Kidney (tissue), 14 donors: ENCODE data around the gene IL21R. TPM values are rescaled to one million over a fixed set of nuclear protein-coding genes. Genes with fewer than 3 reads are reported as not detected.

ENCODE experiments used
- DNase-seq, 5 donors: peaks; one replicate each; pipeline ENCODE4 v3.0.0-alpha.2; 2013 to 2020
- FAIRE-seq: peaks from 2 replicates; lab custom pipeline; 2012; peaks lifted over from hg19 to GRCh38; lab: Jason Lieb, UNC
- H3K27ac ChIP-seq, 2 donors: one replicate each; pipeline ENCODE4 v1.7.0; 2013; ENCODE audit warnings: low read depth in 2 of 2, low read length in 2 of 2, inconsistent platforms in 1 of 2
- H3K27me3 ChIP-seq: one replicate; pipeline ENCODE4 v1.7.1; 2013; ENCODE audit warnings: low read length, inconsistent platforms; ENCODE audit not compliant: control insufficient read depth, insufficient read depth
- H3K36me3 ChIP-seq, 3 donors: one replicate each; pipeline versions ENCODE4 v1.7.0 to v1.7.1; 2013; ENCODE audit warnings: low read length in 3 of 3, control low read depth in 1 of 3, inconsistent platforms in 1 of 3; ENCODE audit not compliant: insufficient read depth in 3 of 3, control insufficient read depth in 2 of 3
- H3K4me1 ChIP-seq, 3 donors: one replicate each; pipeline versions ENCODE4 v1.7.0 to v1.7.1; 2013; ENCODE audit warnings: low read length in 3 of 3, inconsistent platforms in 1 of 3, low read depth in 1 of 3; ENCODE audit not compliant: control insufficient read depth in 2 of 3, insufficient read depth in 2 of 3
- H3K4me3 ChIP-seq, 3 donors: one replicate each; pipeline versions ENCODE4 v1.7.0 to v1.8.1; 2013; ENCODE audit warnings: low read length in 3 of 3, control low read depth in 1 of 3, inconsistent platforms in 1 of 3
- H3K9ac ChIP-seq, 3 donors: one replicate each; pipeline versions ENCODE4 v1.7.0 to v1.7.1; 2013; ENCODE audit warnings: low read length in 3 of 3, control low read depth in 1 of 3, inconsistent platforms in 1 of 3
- H3K9me3 ChIP-seq, 3 donors: one replicate each; pipeline versions ENCODE4 v1.7.0 to v1.7.1; 2013; ENCODE audit warnings: low read length in 3 of 3, control low read depth in 1 of 3, inconsistent platforms in 1 of 3; ENCODE audit not compliant: control insufficient read depth in 2 of 3, insufficient read depth in 1 of 3
- intact Hi-C: fragments of 100-400 bp; cut with DNase I; formaldehyde crosslinking; loops from one replicate; pipeline ENCODE4 v1.11.1; 2022
- polyA plus RNA-seq: library from polyadenylated mRNA; stranded (reverse); fragments of 350-450 nt; fragmentation: Illumina TruSeq; extraction: RNeasy Lipid Tissue Mini Kit (QIAGEN cat#74804); gene quantifications from one replicate; pipeline ENCODE4 v1.2.3, GENCODE V29; 2014; ENCODE audit warnings: low read depth, low replicate concordance; ENCODE audit not compliant: insufficient read depth
- total RNA-seq: library from RNA; stranded (reverse); fragmentation: NEBNext Ultra II Directional; extraction: Animal tissue kit (Norgen Biotek cat#: 25700); gene quantifications from one replicate; pipeline ENCODE4 v1.2.1, GENCODE V29; 2021
- TF ChIP-seq, protein P1 (sequence below): IDR thresholded peaks from 3 replicates; pipeline ENCODE4 v1.5.1; 2012; ENCODE audit warnings: mild to moderate bottlenecking, moderate library complexity, borderline replicate concordance; ENCODE audit not compliant: insufficient read depth; ENCODE audit errors: extremely low read depth
- donor health status: control.
- donor health status: control.
- donor health status: control.
- donor health status: control.
- donor health status: control.
- donor health status: DM: yes; HTN: yes; CAD: no.
- donor health status: Normal renal cell carcinoma (clear cell type).

IL21R gene
- total and polyA plus RNA-seq, 2 donors from 2014 or later: 0.65 to 3.0 TPM

DNA sequence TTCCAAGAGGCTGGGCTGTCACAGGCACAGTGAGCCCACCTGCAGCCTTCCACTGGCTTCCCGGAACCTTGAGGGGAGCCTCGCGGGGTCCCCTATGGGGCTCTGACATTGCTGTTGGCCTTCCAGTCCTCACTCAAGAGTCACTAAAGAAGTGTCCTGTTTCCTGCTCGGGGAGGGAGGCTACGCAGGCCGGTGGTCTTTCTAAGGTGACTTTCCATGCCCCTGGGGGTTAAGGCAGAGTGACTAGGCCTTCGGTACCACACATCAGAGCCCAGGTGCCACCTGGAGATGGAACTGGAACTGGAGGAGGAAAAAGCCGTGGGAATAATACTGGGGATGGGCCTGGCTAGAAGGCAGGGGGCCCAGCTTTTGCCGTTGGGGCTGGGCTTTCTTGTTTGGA lies 72.1 kb downstream of the IL21R start:
- DNase-seq (peak in 1 of 5 donors; percentile 41), FAIRE-seq (no peak)

DNA sequence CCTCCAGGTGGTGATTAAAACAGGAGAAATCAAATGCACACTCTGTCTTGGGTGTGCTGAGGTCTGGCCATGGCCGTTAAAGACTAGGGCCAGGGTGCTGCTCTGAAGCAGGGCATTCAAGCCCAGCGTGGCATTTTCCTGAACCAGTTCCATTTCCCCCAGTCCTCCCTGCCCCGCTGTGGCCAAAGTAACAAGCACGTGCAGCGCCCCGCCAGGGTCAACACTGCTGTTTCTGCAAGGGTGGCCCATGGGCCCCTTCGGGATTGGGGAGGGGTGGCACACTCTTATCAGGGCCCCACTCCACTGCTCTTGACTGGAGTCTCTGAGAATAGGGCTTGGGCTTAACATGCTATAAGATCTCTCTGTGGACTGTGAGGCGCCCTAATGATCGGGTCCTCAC lies 72.9 kb downstream of the IL21R start:
- no peak for FAIRE-seq
- Histone ChIP-seq H3K27ac (no peak overlapping the region), H3K4me1 (peaks cover 0 to 6% (median 0%) of the 10 kb centered on the region in 3 donors), H3K36me3 (peaks cover 0 to 75% (median 42%) of the 10 kb centered on the region in 3 donors), H3K9ac (no peak overlapping the region), H3K4me3 (no peak overlapping the region), H3K9me3 (no peaks in the 10 kb centered on the region), H3K27me3 (no peaks in the 10 kb centered on the region)
- DNase-seq: peak in 1 of 5 donors; percentile 65
- intact Hi-C loops: no loop called here
- TF ChIP-seq, protein P1, sequence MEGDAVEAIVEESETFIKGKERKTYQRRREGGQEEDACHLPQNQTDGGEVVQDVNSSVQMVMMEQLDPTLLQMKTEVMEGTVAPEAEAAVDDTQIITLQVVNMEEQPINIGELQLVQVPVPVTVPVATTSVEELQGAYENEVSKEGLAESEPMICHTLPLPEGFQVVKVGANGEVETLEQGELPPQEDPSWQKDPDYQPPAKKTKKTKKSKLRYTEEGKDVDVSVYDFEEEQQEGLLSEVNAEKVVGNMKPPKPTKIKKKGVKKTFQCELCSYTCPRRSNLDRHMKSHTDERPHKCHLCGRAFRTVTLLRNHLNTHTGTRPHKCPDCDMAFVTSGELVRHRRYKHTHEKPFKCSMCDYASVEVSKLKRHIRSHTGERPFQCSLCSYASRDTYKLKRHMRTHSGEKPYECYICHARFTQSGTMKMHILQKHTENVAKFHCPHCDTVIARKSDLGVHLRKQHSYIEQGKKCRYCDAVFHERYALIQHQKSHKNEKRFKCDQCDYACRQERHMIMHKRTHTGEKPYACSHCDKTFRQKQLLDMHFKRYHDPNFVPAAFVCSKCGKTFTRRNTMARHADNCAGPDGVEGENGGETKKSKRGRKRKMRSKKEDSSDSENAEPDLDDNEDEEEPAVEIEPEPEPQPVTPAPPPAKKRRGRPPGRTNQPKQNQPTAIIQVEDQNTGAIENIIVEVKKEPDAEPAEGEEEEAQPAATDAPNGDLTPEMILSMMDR: no peak

More for the DNA sequence above, 72.1 kb downstream of the IL21R start:
- Histone ChIP-seq H3K4me3 (no peak overlapping the region), H3K27ac (no peak overlapping the region), H3K36me3 (peaks cover 0 to 81% (median 51%) of the 10 kb centered on the region in 3 donors), H3K9ac (no peak overlapping the region), H3K4me1 (peaks cover 0 to 6% (median 0%) of the 10 kb centered on the region in 3 donors), H3K9me3 (no peaks in the 10 kb centered on the region), H3K27me3 (no peaks in the 10 kb centered on the region)
- TF ChIP-seq, protein P1: no peak
- intact Hi-C loops: no loop called here

DNA sequence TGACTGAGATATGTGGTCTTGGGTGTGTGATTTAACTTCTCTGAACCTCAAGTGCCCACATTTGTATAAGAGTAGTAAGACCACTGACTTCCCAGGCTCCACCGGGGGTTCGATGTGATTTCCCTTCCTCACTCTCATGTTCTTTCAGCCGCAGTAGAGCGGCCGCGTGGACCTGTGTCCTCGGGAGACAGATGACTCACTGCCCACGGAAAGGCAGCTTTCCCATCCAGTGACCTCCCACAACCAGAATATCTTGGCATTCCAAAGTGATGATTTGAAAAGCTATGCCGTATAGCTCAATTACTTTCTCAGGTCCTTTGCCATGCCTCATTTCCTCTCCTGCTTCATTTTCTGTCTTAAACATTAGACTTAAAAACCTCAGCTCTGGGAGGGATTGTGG lies 73.6 kb downstream of the IL21R start:
- DNase-seq (peak in 1 of 5 donors; percentile 55), FAIRE-seq (no peak)
- TF ChIP-seq, protein P1: no peak
- peaks cover 0 to 74% (median 42%) of the 10 kb centered on the region in 3 donors for H3K36me3 ChIP-seq
- no peaks in the 10 kb centered on the region for H3K9me3 ChIP-seq
- H3K9ac ChIP-seq: no peak overlapping the region
- no peak overlapping the region for H3K4me3 ChIP-seq
- H3K4me1 ChIP-seq: peaks cover 0 to 3% (median 0%) of the 10 kb centered on the region in 3 donors
- intact Hi-C loops: no loop called here
- H3K27me3 ChIP-seq: no peaks in the 10 kb centered on the region
- H3K27ac ChIP-seq: no peak overlapping the region

DNA sequence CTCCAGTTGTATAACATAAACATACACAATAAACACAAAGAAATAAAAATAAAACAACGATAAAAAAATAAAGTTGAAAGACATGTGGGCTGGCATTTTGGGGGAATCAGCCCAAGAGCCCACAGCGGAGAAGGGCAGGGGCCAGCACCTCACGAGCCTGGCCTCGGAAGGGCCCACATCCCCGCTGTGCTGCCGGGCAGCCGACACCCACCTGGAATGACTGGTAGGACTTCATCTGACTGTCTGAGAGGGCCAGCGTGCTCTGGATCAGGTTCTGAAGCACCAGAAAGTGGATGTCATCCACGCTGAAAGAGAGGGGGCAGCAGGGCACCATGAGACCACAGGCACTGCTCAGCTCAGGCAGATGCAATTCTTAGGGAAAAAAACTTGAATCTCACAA lies 74.3 kb downstream of the IL21R start:
- no peaks in the 10 kb centered on the region for H3K27me3 ChIP-seq
- no peak overlapping the region for H3K27ac ChIP-seq
- no peak overlapping the region for H3K9ac ChIP-seq
- H3K4me3 ChIP-seq: no peak overlapping the region
- H3K9me3 ChIP-seq: no peaks in the 10 kb centered on the region
- peaks cover 0 to 3% (median 0%) of the 10 kb centered on the region in 3 donors for H3K4me1 ChIP-seq
- FAIRE-seq: no peak
- H3K36me3 ChIP-seq: peaks cover 0 to 74% (median 42%) of the 10 kb centered on the region in 3 donors
- peak in 1 of 5 donors; percentile 37 for DNase-seq
- TF ChIP-seq, protein P1: no peak
- intact Hi-C loops: no loop called here
